ENCODE measurements around the gene TMEM25. TPM values are rescaled to one million over a fixed set of nuclear protein-coding genes. Genes with fewer than 3 reads are reported as not detected.
A peak's percentile ranks its signal among the peaks of the same experiment; 100 is the strongest.

The TMEM25 gene
- total RNA-seq, 4 donors from 2014 or later = 2.5 to 36.6 (median 10.7) TPM

- H3K27ac ChIP-seq = no peak overlapping the region
- in situ Hi-C loops (cut with MboI; ENCODE audit: low sequenced_read_pairs in 4 of 4) = no loop called here
- H3K4me3 ChIP-seq = no peak overlapping the region
- no peak for ATAC-seq
- H3K36me3 ChIP-seq = peaks cover 0 to 27% of the 10 kb centered on the region in 2 donors
- H3K4me1 ChIP-seq = no peaks in the 10 kb centered on the region
- intact Hi-C loops (cut with DNase I; ENCODE audit: low total_unique reads) = no loop called here
- no peak for DNase-seq
- TF ChIP-seq POLR2A (IDR thresholded peaks at IDR 0.05) = no peak
- no peak for TF ChIP-seq CTCF (IDR thresholded peaks at IDR 0.05 in 4 of 5, conservative IDR thresholded peaks at IDR 0.05 in 1 of 5)
- no peaks in the 10 kb centered on the region for H3K27me3 ChIP-seq
- H3K9me3 ChIP-seq = no peaks in the 10 kb centered on the region
These were observed 14.5 kb downstream of the TMEM25 start for GRCh38 chr11:118545533-118545932.

DNA sequence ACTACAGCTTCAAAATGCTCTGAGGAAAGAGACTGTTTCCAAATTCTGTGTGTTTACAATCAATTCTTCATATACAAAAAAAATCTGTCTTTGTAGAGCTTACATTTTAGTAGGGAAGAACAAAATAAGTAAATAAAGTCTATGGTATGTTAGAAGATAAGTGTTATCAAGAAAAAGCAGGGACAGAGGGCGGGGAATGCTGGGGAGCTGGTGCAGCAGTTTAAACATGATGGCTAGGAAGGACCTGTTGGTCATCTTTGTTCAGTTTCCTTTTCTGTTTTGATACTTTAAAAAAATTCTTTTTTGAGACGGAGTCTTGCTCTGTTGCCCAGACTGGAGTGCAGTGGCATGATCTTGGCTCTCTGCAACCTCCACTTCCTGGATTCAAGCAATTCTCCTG, 16.1 kb downstream of the TMEM25 start:
- ATAC-seq (no peak), DNase-seq (no peak)
- TF ChIP-seq POLR2A (IDR thresholded peaks at IDR 0.05) = no peak
- TF ChIP-seq CTCF (IDR thresholded peaks at IDR 0.05 in 4 of 5, conservative IDR thresholded peaks at IDR 0.05 in 1 of 5) = no peak
- Histone ChIP-seq H3K27me3 (no peaks in the 10 kb centered on the region), H3K27ac (no peak overlapping the region), H3K4me1 (no peaks in the 10 kb centered on the region), H3K4me3 (no peak overlapping the region), H3K36me3 (peaks cover 0 to 41% of the 10 kb centered on the region in 2 donors), H3K9me3 (no peaks in the 10 kb centered on the region)
- in situ Hi-C loops (cut with MboI; ENCODE audit: low sequenced_read_pairs in 4 of 4) (no loop called here), intact Hi-C loops (cut with DNase I; ENCODE audit: low total_unique reads) (no loop called here)

DNA sequence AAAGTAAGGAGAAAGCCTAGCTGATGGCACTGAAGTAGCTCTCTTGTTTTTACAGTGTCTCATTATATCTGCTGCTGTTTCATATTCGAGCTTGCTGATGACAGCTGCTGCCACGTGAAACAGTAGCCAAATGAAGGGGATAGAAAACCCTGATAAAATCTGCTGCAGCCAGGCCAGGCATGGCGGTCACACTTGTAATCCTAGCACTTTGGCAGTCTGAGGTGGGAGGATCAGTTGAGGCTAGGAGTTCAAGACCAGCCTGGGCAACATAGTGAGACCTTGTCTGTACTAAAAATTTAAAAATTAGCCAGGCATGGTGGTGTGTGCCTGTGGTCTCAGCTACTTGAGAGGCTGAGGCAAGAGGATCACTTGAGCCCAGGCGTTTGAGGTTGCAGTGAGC, 21.3 kb downstream of the TMEM25 start:
- no peak for TF ChIP-seq POLR2A (IDR thresholded peaks at IDR 0.05)
- no peak for TF ChIP-seq CTCF (IDR thresholded peaks at IDR 0.05 in 4 of 5, conservative IDR thresholded peaks at IDR 0.05 in 1 of 5)
- H3K27ac ChIP-seq = no peak overlapping the region
- in situ Hi-C loops (cut with MboI; ENCODE audit: low sequenced_read_pairs in 4 of 4) (no loop called here), intact Hi-C loops (cut with DNase I; ENCODE audit: low total_unique reads) (no loop called here)
- no peak overlapping the region for H3K4me3 ChIP-seq
- H3K4me1 ChIP-seq = no peaks in the 10 kb centered on the region
- ATAC-seq = no peak
- peaks cover 0 to 60% of the 10 kb centered on the region in 2 donors for H3K36me3 ChIP-seq
- no peaks in the 10 kb centered on the region for H3K27me3 ChIP-seq
- DNase-seq = no peak
- no peaks in the 10 kb centered on the region for H3K9me3 ChIP-seq

GRCh38 chr11:118560806-118561205, 29.8 kb downstream of the TMEM25 start:
- DNase-seq (no peak), ATAC-seq (no peak)
- in situ Hi-C loops (cut with MboI; ENCODE audit: low sequenced_read_pairs in 4 of 4) = no loop called here
- TF ChIP-seq POLR2A (IDR thresholded peaks at IDR 0.05) (no peak), CTCF (IDR thresholded peaks at IDR 0.05 in 4 of 5, conservative IDR thresholded peaks at IDR 0.05 in 1 of 5) (no peak)
- H3K27ac ChIP-seq = no peak overlapping the region
- intact Hi-C loops (cut with DNase I; ENCODE audit: low total_unique reads) = loop anchor here (10.0 kb wide), 1 partner anchor 416 kb away; no protein-coding TSS in a partner anchor
- no peaks in the 10 kb centered on the region for H3K9me3 ChIP-seq
- H3K4me1 ChIP-seq = peaks cover 7% of the 10 kb centered on the region in 2 donors
- no peaks in the 10 kb centered on the region for H3K27me3 ChIP-seq
- peaks cover 0 to 40% of the 10 kb centered on the region in 2 donors for H3K36me3 ChIP-seq
- no peak overlapping the region for H3K4me3 ChIP-seq

DNA sequence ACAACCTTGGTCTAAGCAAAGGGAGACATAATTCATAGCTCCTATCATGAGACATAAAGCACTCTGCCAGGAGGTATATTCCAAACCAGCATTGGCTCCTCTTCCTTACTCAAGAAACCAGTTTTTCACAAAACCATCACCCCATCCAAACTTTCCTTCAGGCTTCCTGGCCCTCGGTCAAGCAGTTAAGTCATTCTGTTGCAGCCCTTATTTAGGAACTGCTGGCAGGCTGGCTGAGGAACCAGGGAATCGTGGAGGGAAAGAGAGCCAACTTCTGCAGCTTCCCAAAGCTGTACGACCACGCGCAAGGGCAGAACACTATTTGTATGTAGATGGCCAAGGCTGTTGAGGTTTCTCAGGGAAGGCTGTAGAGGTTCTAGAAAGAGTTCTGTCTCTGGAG, 34.1 kb downstream of the TMEM25 start:
- peaks cover 7% of the 10 kb centered on the region in 2 donors for H3K4me1 ChIP-seq
- no peak for ATAC-seq
- in situ Hi-C loops (cut with MboI; ENCODE audit: low sequenced_read_pairs in 4 of 4) (no loop called here), intact Hi-C loops (cut with DNase I; ENCODE audit: low total_unique reads) (loop anchor here (5.0 to 10.0 kb wide), 4 partner anchors 33 to 420 kb away; partner anchors contain the start of genes ATP5MG and TMEM25)
- no peak for TF ChIP-seq POLR2A (IDR thresholded peaks at IDR 0.05)
- no peak for TF ChIP-seq CTCF (IDR thresholded peaks at IDR 0.05 in 4 of 5, conservative IDR thresholded peaks at IDR 0.05 in 1 of 5)
- H3K4me3 ChIP-seq = peak overlapping the region; percentile 72 to 86 (median 78)
- no peaks in the 10 kb centered on the region for H3K9me3 ChIP-seq
- peaks cover 0 to under 1% of the 10 kb centered on the region in 2 donors for H3K36me3 ChIP-seq
- no peaks in the 10 kb centered on the region for H3K27me3 ChIP-seq
- no peak for DNase-seq
- H3K27ac ChIP-seq = peak overlapping the region; percentile 38 to 85 (median 82)

All from gastrocnemius medialis (tissue), 4 donors.